OCI-LY3 (cell line): ENCODE measurements around the gene TMEM258.

Experiments
- CTCF ChIP-seq: fragments of 200-600, 300-600 bp; sonication (generic); IDR thresholded peaks from 2 replicates; pipeline ENCODE4 v1.5.1; 2014; ENCODE audit warnings: antibody characterized with exemption, low read length, low read depth
- EZH2phosphoT487 ChIP-seq: fragments of 200-600 bp; shearing (Covaris generic); IDR thresholded peaks from 2 replicates; pipeline ENCODE4 v1.6.1; 2018; ENCODE audit warnings: antibody characterized with exemption, mixed run types, low read depth

- no peak for TF ChIP-seq CTCF
- TF ChIP-seq EZH2phosphoT487, result no peak
These were observed 41.0 kb downstream of the TMEM258 start for GRCh38 chr11:61751384-61751783.
